GM23248 (cell line): Measurements from ENCODE around the gene GABBR2.

Source experiments
- EZH2 ChIP-seq: fragments of 200-600 bp; sonication (generic); IDR thresholded peaks from 2 replicates; pipeline ENCODE4 v1.6.1; 2018; ENCODE audit warnings: antibody characterized with exemption, mild to moderate bottlenecking; ENCODE audit not compliant: insufficient read depth, poor library complexity, severe bottlenecking
- EZH2phosphoT487 ChIP-seq: fragments of 200-600 bp; sonication (generic); IDR thresholded peaks from 2 replicates; pipeline ENCODE4 v1.6.1; 2018; ENCODE audit warnings: antibody characterized with exemption, moderate library complexity, mild to moderate bottlenecking, low read depth; ENCODE audit not compliant: insufficient read depth

DNA sequence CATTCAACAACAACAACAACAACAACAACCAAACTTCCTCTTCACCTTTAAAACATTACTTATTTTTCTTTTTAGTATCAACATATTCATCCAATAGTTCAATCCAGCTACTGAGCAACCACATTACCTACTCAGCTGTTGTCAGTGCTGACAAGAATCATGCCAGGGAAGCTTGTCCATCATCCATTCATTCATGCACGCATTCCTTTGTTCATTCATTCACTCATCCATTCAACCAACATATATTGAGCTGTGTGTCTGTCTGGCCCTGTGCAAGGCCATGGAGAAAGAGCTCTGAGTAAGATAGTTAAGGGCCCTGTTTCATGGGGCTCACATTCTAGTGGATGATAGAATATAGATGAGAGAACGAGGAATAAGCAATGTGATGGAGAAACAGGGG lies 373.1 kb downstream of the GABBR2 start:
- TF ChIP-seq EZH2phosphoT487 (no peak), EZH2 (no peak)
